ENCODE results near the gene ZNF407. TPM values are rescaled to one million over a fixed set of nuclear protein-coding genes. Genes with fewer than 3 reads are reported as not detected.

ZNF407 gene
- total and polyA plus RNA-seq, 2 experiments from 2014 or later = 2.1 to 10.4 TPM

DNA sequence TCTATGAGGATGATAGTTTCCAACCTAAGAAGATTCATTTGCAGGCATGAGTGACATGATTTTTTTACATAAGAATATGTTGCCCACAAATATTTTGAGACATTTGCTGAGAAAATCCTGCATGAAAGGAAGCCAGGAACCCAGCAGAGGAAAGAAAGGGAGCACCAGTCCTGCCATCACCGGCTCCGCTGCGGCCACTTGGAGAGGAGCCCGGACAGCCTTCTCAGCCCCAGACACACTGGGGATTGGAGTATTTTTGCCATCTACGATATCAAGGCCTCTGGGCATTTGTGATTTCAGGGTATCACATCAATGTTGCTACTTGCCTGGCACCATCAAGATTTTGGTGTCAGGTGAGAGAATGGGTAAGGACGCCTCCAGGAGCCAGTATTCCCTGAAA lies 383.0 kb downstream of the ZNF407 start (continued):
- TF ChIP-seq ZNF331 (CRISPR knock-in tag; IDR thresholded peaks at IDR 0.05; ENCODE audit: low read depth) (no peak), EZH2phosphoT487 (IDR thresholded peaks at IDR 0.05; ENCODE audit: unreplicated experiment) (no peak)

DNA sequence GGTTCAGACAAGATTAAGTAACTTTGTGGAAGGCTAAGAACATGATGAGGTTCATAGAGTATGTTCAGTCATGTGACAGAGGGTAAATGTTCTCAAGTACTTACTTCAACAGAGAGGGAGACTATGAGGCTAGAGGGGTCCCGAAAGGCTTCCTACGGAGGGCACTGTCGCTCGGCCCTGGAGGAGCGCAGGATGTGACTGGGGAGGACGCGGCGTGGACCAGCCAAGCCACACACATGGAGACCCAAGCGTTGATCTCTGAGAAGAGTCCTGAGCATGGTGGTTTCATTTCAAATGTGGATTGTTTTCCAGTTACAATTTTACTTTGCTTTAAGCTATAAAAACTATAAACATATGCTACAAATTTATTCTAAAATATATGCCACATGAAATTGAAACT lies 383.8 kb downstream of the ZNF407 start:
- no peak for ATAC-seq
- no peaks in the 10 kb centered on the region for H3K27me3 ChIP-seq (ENCODE audit: insufficient read depth)
- H3K27ac Mint-ChIP-seq = no peak overlapping the region

More for the DNA sequence above, 383.8 kb downstream of the ZNF407 start:
- Histone ChIP-seq H3K4me3 (no peak overlapping the region), H3K27ac (ENCODE audit: low read depth) (no peak overlapping the region), H4K20me1 (replicated peaks; ENCODE audit: insufficient read depth) (no peaks in the 10 kb centered on the region), H3K36me3 (ENCODE audit: insufficient read depth) (no peaks in the 10 kb centered on the region), H2AFZ (no peak overlapping the region), H3K79me2 (replicated peaks; ENCODE audit: insufficient read depth) (no peaks in the 10 kb centered on the region), H3K4me2 (no peak overlapping the region), H3K4me1 (ENCODE audit: insufficient read depth) (0 out of 2 replicates have a peak, but pooled peaks cover 3% of the 10 kb centered on the region), H3F3A (replicated peaks; ENCODE audit: low read depth) (no peaks in the 10 kb centered on the region), H3K9me2 (ENCODE audit: insufficient read depth) (peaks cover 4% of the 10 kb centered on the region; the same call in 1 of the 2 replicates)
- H3K4me1 Mint-ChIP-seq = peaks cover 10% of the 10 kb centered on the region
- H3K4me3 Mint-ChIP-seq = no peak overlapping the region
- no peaks in the 10 kb centered on the region for H3K9me3 Mint-ChIP-seq
- no peak for DNase-seq (ENCODE audit: low spot score)
- no peaks in the 10 kb centered on the region for H3K27me3 Mint-ChIP-seq (ENCODE audit: insufficient read depth, low read depth, poor library complexity)
- TF ChIP-seq CREB1 (CRISPR knock-in tag; IDR thresholded peaks at IDR 0.05; ENCODE audit: low read depth) = no peak
- TF ChIP-seq, protein P1, sequence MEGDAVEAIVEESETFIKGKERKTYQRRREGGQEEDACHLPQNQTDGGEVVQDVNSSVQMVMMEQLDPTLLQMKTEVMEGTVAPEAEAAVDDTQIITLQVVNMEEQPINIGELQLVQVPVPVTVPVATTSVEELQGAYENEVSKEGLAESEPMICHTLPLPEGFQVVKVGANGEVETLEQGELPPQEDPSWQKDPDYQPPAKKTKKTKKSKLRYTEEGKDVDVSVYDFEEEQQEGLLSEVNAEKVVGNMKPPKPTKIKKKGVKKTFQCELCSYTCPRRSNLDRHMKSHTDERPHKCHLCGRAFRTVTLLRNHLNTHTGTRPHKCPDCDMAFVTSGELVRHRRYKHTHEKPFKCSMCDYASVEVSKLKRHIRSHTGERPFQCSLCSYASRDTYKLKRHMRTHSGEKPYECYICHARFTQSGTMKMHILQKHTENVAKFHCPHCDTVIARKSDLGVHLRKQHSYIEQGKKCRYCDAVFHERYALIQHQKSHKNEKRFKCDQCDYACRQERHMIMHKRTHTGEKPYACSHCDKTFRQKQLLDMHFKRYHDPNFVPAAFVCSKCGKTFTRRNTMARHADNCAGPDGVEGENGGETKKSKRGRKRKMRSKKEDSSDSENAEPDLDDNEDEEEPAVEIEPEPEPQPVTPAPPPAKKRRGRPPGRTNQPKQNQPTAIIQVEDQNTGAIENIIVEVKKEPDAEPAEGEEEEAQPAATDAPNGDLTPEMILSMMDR (conservative IDR thresholded peaks at IDR 0.05; ENCODE audit: low read depth in 2 of 2) = no peak
- TF ChIP-seq, protein P2, sequence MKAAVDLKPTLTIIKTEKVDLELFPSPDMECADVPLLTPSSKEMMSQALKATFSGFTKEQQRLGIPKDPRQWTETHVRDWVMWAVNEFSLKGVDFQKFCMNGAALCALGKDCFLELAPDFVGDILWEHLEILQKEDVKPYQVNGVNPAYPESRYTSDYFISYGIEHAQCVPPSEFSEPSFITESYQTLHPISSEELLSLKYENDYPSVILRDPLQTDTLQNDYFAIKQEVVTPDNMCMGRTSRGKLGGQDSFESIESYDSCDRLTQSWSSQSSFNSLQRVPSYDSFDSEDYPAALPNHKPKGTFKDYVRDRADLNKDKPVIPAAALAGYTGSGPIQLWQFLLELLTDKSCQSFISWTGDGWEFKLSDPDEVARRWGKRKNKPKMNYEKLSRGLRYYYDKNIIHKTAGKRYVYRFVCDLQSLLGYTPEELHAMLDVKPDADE (IDR thresholded peaks at IDR 0.05) = no peak
- TF ChIP-seq ZNF331 (CRISPR knock-in tag; IDR thresholded peaks at IDR 0.05; ENCODE audit: low read depth) = no peak
- TF ChIP-seq, protein P3, sequence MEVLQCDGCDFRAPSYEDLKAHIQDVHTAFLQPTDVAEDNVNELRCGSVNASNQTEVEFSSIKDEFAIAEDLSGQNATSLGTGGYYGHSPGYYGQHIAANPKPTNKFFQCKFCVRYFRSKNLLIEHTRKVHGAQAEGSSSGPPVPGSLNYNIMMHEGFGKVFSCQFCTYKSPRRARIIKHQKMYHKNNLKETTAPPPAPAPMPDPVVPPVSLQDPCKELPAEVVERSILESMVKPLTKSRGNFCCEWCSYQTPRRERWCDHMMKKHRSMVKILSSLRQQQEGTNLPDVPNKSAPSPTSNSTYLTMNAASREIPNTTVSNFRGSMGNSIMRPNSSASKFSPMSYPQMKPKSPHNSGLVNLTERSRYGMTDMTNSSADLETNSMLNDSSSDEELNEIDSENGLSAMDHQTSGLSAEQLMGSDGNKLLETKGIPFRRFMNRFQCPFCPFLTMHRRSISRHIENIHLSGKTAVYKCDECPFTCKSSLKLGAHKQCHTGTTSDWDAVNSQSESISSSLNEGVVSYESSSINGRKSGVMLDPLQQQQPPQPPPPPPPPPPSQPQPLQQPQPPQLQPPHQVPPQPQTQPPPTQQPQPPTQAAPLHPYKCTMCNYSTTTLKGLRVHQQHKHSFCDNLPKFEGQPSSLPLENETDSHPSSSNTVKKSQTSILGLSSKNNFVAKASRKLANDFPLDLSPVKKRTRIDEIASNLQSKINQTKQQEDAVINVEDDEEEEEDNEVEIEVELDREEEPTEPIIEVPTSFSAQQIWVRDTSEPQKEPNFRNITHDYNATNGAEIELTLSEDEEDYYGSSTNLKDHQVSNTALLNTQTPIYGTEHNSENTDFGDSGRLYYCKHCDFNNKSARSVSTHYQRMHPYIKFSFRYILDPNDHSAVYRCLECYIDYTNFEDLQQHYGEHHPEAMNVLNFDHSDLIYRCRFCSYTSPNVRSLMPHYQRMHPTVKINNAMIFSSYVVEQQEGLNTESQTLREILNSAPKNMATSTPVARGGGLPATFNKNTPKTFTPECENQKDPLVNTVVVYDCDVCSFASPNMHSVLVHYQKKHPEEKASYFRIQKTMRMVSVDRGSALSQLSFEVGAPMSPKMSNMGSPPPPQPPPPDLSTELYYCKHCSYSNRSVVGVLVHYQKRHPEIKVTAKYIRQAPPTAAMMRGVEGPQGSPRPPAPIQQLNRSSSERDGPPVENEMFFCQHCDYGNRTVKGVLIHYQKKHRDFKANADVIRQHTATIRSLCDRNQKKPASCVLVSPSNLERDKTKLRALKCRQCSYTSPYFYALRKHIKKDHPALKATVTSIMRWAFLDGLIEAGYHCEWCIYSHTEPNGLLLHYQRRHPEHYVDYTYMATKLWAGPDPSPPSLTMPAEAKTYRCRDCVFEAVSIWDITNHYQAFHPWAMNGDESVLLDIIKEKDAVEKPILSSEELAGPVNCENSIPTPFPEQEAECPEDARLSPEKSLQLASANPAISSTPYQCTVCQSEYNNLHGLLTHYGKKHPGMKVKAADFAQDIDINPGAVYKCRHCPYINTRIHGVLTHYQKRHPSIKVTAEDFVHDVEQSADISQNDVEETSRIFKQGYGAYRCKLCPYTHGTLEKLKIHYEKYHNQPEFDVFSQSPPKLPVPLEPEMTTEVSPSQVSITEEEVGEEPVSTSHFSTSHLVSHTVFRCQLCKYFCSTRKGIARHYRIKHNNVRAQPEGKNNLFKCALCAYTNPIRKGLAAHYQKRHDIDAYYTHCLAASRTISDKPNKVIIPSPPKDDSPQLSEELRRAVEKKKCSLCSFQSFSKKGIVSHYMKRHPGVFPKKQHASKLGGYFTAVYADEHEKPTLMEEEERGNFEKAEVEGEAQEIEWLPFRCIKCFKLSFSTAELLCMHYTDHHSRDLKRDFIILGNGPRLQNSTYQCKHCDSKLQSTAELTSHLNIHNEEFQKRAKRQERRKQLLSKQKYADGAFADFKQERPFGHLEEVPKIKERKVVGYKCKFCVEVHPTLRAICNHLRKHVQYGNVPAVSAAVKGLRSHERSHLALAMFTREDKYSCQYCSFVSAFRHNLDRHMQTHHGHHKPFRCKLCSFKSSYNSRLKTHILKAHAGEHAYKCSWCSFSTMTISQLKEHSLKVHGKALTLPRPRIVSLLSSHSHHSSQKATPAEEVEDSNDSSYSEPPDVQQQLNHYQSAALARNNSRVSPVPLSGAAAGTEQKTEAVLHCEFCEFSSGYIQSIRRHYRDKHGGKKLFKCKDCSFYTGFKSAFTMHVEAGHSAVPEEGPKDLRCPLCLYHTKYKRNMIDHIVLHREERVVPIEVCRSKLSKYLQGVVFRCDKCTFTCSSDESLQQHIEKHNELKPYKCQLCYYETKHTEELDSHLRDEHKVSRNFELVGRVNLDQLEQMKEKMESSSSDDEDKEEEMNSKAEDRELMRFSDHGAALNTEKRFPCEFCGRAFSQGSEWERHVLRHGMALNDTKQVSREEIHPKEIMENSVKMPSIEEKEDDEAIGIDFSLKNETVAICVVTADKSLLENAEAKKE (CRISPR knock-in tag; IDR thresholded peaks at IDR 0.05) = no peak
- TF ChIP-seq ZNF114 (CRISPR knock-in tag; IDR thresholded peaks at IDR 0.05) = no peak
- TF ChIP-seq EZH2 (IDR thresholded peaks at IDR 0.05; ENCODE audit: low read depth, unreplicated experiment) = no peak
- H3K36me3 Mint-ChIP-seq (ENCODE audit: low read depth) = no peaks in the 10 kb centered on the region
